WI38 (cell line): ENCODE data around the gene TMC8.

Source experiments
- H3K4me3 ChIP-seq: 2 replicates; pipeline ENCODE4 v1.5.1; 2011; ENCODE audit warnings: low read depth, mild to moderate bottlenecking, control low read depth, low read length
- CTCF ChIP-seq: IDR thresholded peaks from 2 replicates; pipeline ENCODE4 v1.5.1; 2012; ENCODE audit warnings: low read depth, mild to moderate bottlenecking, control low read depth, low read length

TMC8 gene

GRCh38 chr17:78154903-78155811, 24.6 kb downstream of the TMC8 start:
- H3K4me3 ChIP-seq = no peak overlapping the region
- no peak for TF ChIP-seq CTCF

DNA sequence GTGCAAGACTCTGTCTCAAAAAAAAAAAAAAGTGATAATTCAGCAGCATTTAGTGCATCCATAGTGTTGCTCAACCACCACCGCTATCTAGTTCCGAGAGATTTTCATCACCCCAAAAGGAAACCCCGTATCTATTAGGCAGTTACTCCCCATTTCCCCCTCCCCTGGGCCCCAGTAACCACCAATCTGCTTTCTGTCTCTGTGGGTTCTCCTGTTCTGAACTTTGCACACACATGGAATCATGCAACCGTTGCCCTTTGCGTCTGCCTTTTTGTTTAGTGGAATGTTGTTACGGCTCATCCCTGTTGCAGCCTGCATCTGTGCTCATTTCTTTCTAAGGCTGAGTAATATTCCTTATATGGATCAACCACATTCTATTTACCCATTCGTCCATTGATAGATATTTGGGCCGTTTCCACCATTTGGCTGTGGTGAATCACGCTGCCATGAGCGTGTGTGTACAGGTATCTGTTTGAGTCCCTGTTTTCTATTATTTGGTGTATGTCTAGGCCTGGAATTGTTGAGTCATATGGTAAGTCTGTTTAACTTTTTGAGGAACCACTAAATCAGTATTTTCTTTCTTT, 29.1 kb downstream of the TMC8 start:
- TF ChIP-seq CTCF = no peak
- no peak overlapping the region for H3K4me3 ChIP-seq

DNA sequence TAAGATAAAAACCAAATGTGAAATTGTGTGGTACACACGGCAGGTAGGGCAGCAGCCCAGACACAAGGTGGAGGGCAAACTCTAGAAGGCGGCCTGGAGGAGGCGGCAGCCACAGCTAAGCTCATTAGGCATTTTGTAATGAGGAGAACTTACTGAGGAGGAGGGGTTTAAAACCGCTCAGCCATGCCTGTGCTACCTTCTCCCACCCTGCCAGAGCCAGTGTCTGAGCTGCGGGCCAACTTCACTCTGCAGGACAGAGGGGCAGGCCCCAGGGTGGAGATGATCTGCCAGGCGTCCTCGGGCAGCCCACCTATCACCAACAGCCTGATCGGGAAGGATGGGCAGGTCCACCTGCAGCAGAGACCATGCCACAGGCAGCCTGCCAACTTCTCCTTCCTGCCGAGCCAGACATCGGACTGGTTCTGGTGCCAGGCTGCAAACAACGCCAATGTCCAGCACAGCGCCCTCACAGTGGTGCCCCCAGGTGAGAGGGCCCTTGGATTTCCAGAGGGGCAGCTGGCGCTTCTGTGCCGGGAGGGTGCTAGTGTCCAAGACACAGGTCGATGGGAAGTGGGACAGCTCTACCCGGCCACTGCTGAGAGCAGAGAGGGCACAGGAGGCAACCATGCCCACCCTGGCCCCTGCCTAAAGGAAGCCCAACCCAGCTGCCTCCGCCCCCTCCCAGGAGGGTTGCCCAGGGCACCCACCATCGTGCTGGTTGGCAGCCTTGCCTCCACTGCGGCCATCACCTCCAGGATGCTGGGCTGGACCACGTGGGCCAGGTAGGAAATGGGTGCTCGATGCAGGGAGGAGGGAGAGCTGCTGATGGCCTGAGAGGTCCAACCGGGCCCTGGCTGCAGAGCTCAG, 33.5 kb downstream of the TMC8 start:
- H3K4me3 ChIP-seq = no peak overlapping the region
- no peak for TF ChIP-seq CTCF

GRCh38 chr17:78164748-78165607, 34.4 kb downstream of the TMC8 start:
- TF ChIP-seq CTCF = no peak
- H3K4me3 ChIP-seq = no peak overlapping the region

DNA sequence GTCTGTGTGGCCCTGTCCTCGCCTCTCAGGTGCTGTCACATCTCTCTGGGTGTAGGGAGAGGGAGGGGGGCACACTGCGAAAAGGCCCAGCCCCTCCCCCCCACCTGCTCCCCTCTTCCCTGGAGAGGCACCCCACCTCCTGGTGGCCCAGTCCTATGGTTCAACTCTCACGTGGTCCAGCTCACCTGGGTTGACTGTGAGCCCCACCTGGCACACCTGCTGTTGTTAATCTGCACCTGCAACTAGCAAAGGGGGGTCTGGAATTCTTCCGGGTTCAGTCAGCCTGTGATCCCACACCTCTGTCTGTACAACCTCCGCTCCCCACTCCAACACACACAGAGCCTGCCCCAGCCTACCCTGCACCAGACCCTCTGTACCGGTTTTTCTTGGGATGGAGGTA, 35.8 kb downstream of the TMC8 start:
- TF ChIP-seq CTCF = no peak
- H3K4me3 ChIP-seq = no peak overlapping the region

- no peak for TF ChIP-seq CTCF
- peak within 1 kb of the TSS; percentile 67 for H3K4me3 ChIP-seq
Observed at GRCh38 chr17:78168242-78168902, 37.8 kb downstream of the TMC8 start, which contains the start of gene SYNGR2. Gene SYNGR2, plus strand, starts transcription at chr17:78168581. Its CDS starts 36 bp downstream, at chr17:78168617.
